PC-9 (cell line): ENCODE measurements around the gene PIH1D1. TPM values are rescaled to one million over a fixed set of nuclear protein-coding genes. Genes with fewer than 3 reads are reported as not detected.

Experiments used
- BruUV-seq: library from RNA; stranded (reverse); fragments of 400-500 nt; replicated peaks from 2 replicates; lab custom pipeline; 2021; lab: Mats Ljungman, UMichigan
- CTCF ChIA-PET: fragments of 300-600 bp; sonication (Branson Sonifier 250); formaldehyde crosslinking; loops from one replicate; lab custom pipeline; 2022; ENCODE audit warnings: antibody characterized with exemption; lab: Charles Lee
- POLR2A ChIA-PET: fragments of 300-600 bp; sonication (Branson Sonifier 250); formaldehyde crosslinking; loops from one replicate; lab custom pipeline; 2022; ENCODE audit warnings: antibody characterized with exemption; ENCODE audit not compliant: unreplicated experiment; lab: Charles Lee
- DNase-seq, 2 experiments: peaks; one replicate each; pipeline versions ENCODE4 v3.0.0 to v3.0.0-alpha.2; 2015 to 2022; ENCODE audit warnings: mixed read lengths in 1 of 2
- H2AFZ ChIP-seq: fragments of 200-600 bp; sonication (generic); 2 replicates; pipeline ENCODE4 v1.8.1; 2017; ENCODE audit warnings: antibody characterized with exemption
- H3F3A ChIP-seq: fragments of 200-600 bp; sonication (generic); 2 replicates; pipeline ENCODE4 v1.8.1; 2017; ENCODE audit warnings: antibody characterized with exemption, mild to moderate bottlenecking, low read depth; ENCODE audit not compliant: insufficient read depth
- H3K27ac ChIP-seq: fragments of 200-600 bp; sonication (generic); 2 replicates; pipeline ENCODE4 v1.6.1; 2016; ENCODE audit warnings: mixed run types
- H3K27me3 ChIP-seq: fragments of 200-600 bp; sonication (generic); 2 replicates; pipeline ENCODE4 v1.6.1; 2016; ENCODE audit warnings: low read depth, mixed run types; ENCODE audit not compliant: insufficient read depth
- H3K36me3 ChIP-seq: fragments of 200-600 bp; sonication (generic); 2 replicates; pipeline ENCODE4 v1.6.1; 2016; ENCODE audit warnings: low read depth, mixed run types
- H3K4me1 ChIP-seq: fragments of 200-600 bp; sonication (generic); replicated peaks from 2 replicates; pipeline ENCODE4 v1.6.1; 2016; ENCODE audit warnings: mixed run types; ENCODE audit not compliant: insufficient read depth
- H3K4me2 ChIP-seq: fragments of 200-600 bp; sonication (generic); 2 replicates; pipeline ENCODE4 v1.6.1; 2017; ENCODE audit warnings: mixed run types
- H3K4me3 ChIP-seq: fragments of 200-600 bp; sonication (generic); 2 replicates; pipeline ENCODE4 v1.6.1; 2016; ENCODE audit warnings: mixed run types
- H3K79me2 ChIP-seq: fragments of 200-600 bp; sonication (generic); 2 replicates; pipeline ENCODE4 v1.6.1; 2017; ENCODE audit warnings: low read depth, mixed run types
- H3K9me2 ChIP-seq: fragments of 200-600 bp; sonication (generic); 2 replicates; pipeline ENCODE4 v1.8.1; 2017; ENCODE audit warnings: mild to moderate bottlenecking; ENCODE audit not compliant: insufficient read depth
- H3K9me3 ChIP-seq: fragments of 200-600 bp; sonication (generic); 2 replicates; pipeline ENCODE4 v1.8.1; 2016; ENCODE audit warnings: low read depth; ENCODE audit not compliant: insufficient read depth
- H4K20me1 ChIP-seq: fragments of 200-600 bp; sonication (generic); 2 replicates; pipeline ENCODE4 v1.8.1; 2017; ENCODE audit not compliant: insufficient read depth
- EZH2 ChIP-seq: fragments of 200-600 bp; sonication (generic); IDR thresholded peaks from 2 replicates; pipeline ENCODE4 v1.8.0; 2017; ENCODE audit warnings: antibody characterized with exemption, low read depth
- intact Hi-C: fragments of 100-400 bp; cut with micrococcal nuclease; formaldehyde crosslinking; loops from one replicate; pipeline ENCODE4 v1.10.0; 2022; ENCODE audit not compliant: unreplicated experiment
- total RNA-seq: library from RNA; stranded (reverse); gene quantifications from 2 replicates; pipeline ENCODE4 v1.2.3, GENCODE V29; 2021
- TF ChIP-seq, protein P1 (sequence below): fragments of 200-600 bp; sonication (generic); conservative IDR thresholded peaks from 2 replicates; pipeline ENCODE4 v1.6.1; 2017; ENCODE audit warnings: mixed run types, antibody characterized with exemption, mild to moderate bottlenecking, moderate library complexity

The PIH1D1 gene
- total RNA-seq, 1 experiment from 2014 or later = 156 TPM

DNA sequence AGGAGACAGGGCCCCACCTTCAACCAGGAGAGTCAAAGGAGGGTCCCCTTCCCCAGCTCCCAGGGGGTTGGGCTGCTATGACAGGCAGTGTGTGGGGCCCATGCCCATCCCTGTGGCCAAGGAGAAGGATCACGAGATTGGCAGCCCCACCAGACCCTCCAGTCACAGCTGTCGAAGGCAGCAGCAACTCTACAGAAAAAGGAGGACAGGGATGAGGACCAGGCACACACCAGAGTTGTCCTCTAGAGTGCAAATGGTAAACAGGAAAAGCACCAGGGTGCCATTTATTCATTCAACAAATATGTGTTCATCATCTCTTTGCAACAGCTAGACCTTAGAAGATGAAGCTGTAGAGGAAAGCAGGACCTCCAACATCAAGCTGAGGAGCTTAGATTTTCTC lies 32.4 kb downstream of the PIH1D1 start:
- Histone ChIP-seq H3K27me3 (peaks cover 97% of the 10 kb centered on the region), H4K20me1 (no peaks in the 10 kb centered on the region), H3K79me2 (no peaks in the 10 kb centered on the region), H3K36me3 (no peaks in the 10 kb centered on the region), H3K4me2 (no peak overlapping the region), H3F3A (no peaks in the 10 kb centered on the region), H3K4me1 (no peaks in the 10 kb centered on the region), H3K9me3 (no peaks in the 10 kb centered on the region), H3K9me2 (no peaks in the 10 kb centered on the region), H3K4me3 (no peak overlapping the region), H2AFZ (no peak overlapping the region), H3K27ac (no peak overlapping the region)
- POLR2A ChIA-PET = no interaction called here
- CTCF ChIA-PET = no interaction called here
- DNase-seq = no peak
- TF ChIP-seq, protein P1, sequence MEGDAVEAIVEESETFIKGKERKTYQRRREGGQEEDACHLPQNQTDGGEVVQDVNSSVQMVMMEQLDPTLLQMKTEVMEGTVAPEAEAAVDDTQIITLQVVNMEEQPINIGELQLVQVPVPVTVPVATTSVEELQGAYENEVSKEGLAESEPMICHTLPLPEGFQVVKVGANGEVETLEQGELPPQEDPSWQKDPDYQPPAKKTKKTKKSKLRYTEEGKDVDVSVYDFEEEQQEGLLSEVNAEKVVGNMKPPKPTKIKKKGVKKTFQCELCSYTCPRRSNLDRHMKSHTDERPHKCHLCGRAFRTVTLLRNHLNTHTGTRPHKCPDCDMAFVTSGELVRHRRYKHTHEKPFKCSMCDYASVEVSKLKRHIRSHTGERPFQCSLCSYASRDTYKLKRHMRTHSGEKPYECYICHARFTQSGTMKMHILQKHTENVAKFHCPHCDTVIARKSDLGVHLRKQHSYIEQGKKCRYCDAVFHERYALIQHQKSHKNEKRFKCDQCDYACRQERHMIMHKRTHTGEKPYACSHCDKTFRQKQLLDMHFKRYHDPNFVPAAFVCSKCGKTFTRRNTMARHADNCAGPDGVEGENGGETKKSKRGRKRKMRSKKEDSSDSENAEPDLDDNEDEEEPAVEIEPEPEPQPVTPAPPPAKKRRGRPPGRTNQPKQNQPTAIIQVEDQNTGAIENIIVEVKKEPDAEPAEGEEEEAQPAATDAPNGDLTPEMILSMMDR = no peak
- TF ChIP-seq EZH2 = no peak
- intact Hi-C loops = no loop called here
- BruUV-seq = no TSS peak

DNA sequence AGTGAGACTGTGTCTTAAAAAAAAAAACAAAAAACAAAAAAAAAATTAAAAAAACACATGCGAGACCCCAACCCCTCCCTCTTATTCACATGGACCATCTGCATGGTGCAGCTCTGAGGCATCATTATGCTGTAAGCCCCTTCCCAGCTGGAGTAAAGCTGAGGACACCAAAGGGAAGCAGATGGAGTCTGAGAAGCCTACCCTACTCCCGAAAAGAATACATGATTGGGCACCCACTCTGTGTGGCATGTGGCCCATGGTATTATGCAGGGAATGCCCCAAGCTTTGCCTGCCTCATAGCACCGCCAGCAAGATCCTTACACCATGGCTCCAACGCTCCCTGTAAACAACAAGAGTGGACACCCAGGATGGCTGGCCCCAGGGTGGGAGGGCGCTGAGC lies 33.1 kb downstream of the PIH1D1 start:
- no peaks in the 10 kb centered on the region for H3K36me3 ChIP-seq
- TF ChIP-seq EZH2 = no peak
- TF ChIP-seq, protein P1 = no peak
- H3K27me3 ChIP-seq = peaks cover 90% of the 10 kb centered on the region
- H4K20me1 ChIP-seq = no peaks in the 10 kb centered on the region
- ChIA-PET CTCF (no interaction called here), POLR2A (no interaction called here)
- no peak overlapping the region for H3K4me2 ChIP-seq
- no peaks in the 10 kb centered on the region for H3K4me1 ChIP-seq
- intact Hi-C loops = no loop called here
- no peaks in the 10 kb centered on the region for H3K79me2 ChIP-seq
- BruUV-seq = no TSS peak
- no peak overlapping the region for H2AFZ ChIP-seq
- no peak overlapping the region for H3K4me3 ChIP-seq
- H3K27ac ChIP-seq = no peak overlapping the region
- no peaks in the 10 kb centered on the region for H3F3A ChIP-seq
- H3K9me3 ChIP-seq = no peaks in the 10 kb centered on the region
- no peak for DNase-seq
- H3K9me2 ChIP-seq = no peaks in the 10 kb centered on the region

DNA sequence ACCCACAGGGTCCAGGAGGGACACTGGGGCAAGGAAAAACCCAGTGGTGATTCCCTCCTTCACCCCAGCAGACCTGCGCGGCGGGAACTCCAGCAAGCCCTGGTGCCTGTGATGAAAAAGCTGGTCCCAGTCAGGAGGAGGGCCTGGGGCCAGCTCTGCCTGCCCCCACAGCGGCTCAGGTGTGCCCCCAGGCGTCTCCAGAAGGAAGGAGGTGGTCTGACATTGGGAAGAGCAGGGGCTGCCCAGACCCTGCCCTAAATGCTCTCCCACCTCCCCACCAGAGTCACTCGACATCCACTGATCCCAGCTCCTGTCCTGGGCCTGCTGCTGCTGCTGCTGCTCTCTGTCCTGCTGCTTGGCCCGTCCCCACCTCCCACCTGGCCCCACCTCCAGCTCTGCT lies 34.5 kb downstream of the PIH1D1 start:
- peaks cover 76% of the 10 kb centered on the region for H3K27me3 ChIP-seq
- H3K4me2 ChIP-seq = no peak overlapping the region
- CTCF ChIA-PET = interaction anchor here (0.6 kb wide), 1 partner anchor 278 kb away, joined by 6 read pairs; no protein-coding TSS in a partner anchor
- no peaks in the 10 kb centered on the region for H3K9me2 ChIP-seq
- POLR2A ChIA-PET = no interaction called here
- no peaks in the 10 kb centered on the region for H3F3A ChIP-seq
- H3K27ac ChIP-seq = no peak overlapping the region
- DNase-seq = no peak
- no peaks in the 10 kb centered on the region for H3K36me3 ChIP-seq
- intact Hi-C loops = no loop called here
- H2AFZ ChIP-seq = no peak overlapping the region
- no peak overlapping the region for H3K4me3 ChIP-seq
- no peaks in the 10 kb centered on the region for H3K4me1 ChIP-seq
- H4K20me1 ChIP-seq = no peaks in the 10 kb centered on the region
- no peaks in the 10 kb centered on the region for H3K9me3 ChIP-seq
- H3K79me2 ChIP-seq = no peaks in the 10 kb centered on the region
- TF ChIP-seq EZH2 = no peak
- TF ChIP-seq, protein P1 = no peak
- BruUV-seq = no TSS peak
